ENCODE measurements around the gene COMMD3.

- no peak for TF ChIP-seq CTCF (conservative IDR thresholded peaks at IDR 0.05; ENCODE audit: low read depth, low read length)
- no peak for TF ChIP-seq POLR2A (IDR thresholded peaks at IDR 0.05; ENCODE audit: low read depth, low read length)
- no peak for TF ChIP-seq RCOR1 (IDR thresholded peaks at IDR 0.05; ENCODE audit: insufficient replicate concordance, low read length)
- TF ChIP-seq ELK1 (IDR thresholded peaks at IDR 0.05; ENCODE audit: borderline replicate concordance, low read depth, low read length), result no peak
- TF ChIP-seq USF2 (IDR thresholded peaks at IDR 0.05; ENCODE audit: low read depth, low read length), result no peak
- no peak for TF ChIP-seq RAD21 (IDR thresholded peaks at IDR 0.05; ENCODE audit: low read length)
- TF ChIP-seq CEBPB (IDR thresholded peaks at IDR 0.05; ENCODE audit: low read depth, low read length), result no peak
- TF ChIP-seq MXI1 (IDR thresholded peaks at IDR 0.05; ENCODE audit: borderline replicate concordance, low read depth, low read length), result no peak
- no peak for TF ChIP-seq FOS (IDR thresholded peaks at IDR 0.05; ENCODE audit: low read depth, low read length)
- TF ChIP-seq RFX5 (IDR thresholded peaks at IDR 0.05; ENCODE audit: low read depth, low read length), result no peak
These were observed 3.4 kb downstream of the COMMD3 start for GRCh38 chr10:22319547-22319979.
